GM23248 (cell line): ENCODE results near the gene DMGDH. TPM values are rescaled to one million over a fixed set of nuclear protein-coding genes. Genes with fewer than 3 reads are reported as not detected.

Source experiments
- DNase-seq: peaks from one replicate; pipeline ENCODE4 v3.0.0-alpha.2; 2015
- H2AFZ ChIP-seq: fragments of 200-600 bp; sonication (generic); 2 replicates; pipeline ENCODE4 v1.6.1; 2016; ENCODE audit warnings: antibody characterized with exemption
- H3F3A ChIP-seq: fragments of 200-600 bp; sonication (generic); 2 replicates; pipeline ENCODE4 v1.6.1; 2016; ENCODE audit warnings: mild to moderate bottlenecking, antibody characterized with exemption, mixed run types; ENCODE audit not compliant: insufficient read depth
- H3K27ac ChIP-seq: fragments of 200-600 bp; sonication (generic); 2 replicates; pipeline ENCODE4 v1.5.1; 2016; ENCODE audit warnings: mild to moderate bottlenecking
- H3K27me3 ChIP-seq: fragments of 200-600 bp; sonication (generic); replicated peaks from 2 replicates; pipeline ENCODE4 v1.6.1; 2016; ENCODE audit warnings: mild to moderate bottlenecking; ENCODE audit not compliant: insufficient read depth
- H3K36me3 ChIP-seq: fragments of 200-600 bp; sonication (generic); 2 replicates; pipeline ENCODE4 v1.6.1; 2016; ENCODE audit warnings: low read depth, mild to moderate bottlenecking
- H3K4me1 ChIP-seq: fragments of 200-600 bp; sonication (generic); 2 replicates; pipeline ENCODE4 v1.6.1; 2016; ENCODE audit warnings: mild to moderate bottlenecking; ENCODE audit not compliant: insufficient read depth
- H3K4me2 ChIP-seq: fragments of 200-600 bp; sonication (generic); one replicate; pipeline ENCODE4 v1.6.1; 2016; ENCODE audit warnings: mild to moderate bottlenecking; ENCODE audit not compliant: unreplicated experiment
- H3K4me3 ChIP-seq: fragments of 200-600 bp; sonication (generic); 2 replicates; pipeline ENCODE4 v1.5.1; 2016; ENCODE audit warnings: mild to moderate bottlenecking
- H3K79me2 ChIP-seq: fragments of 200-600 bp; sonication (generic); 2 replicates; pipeline ENCODE4 v1.6.1; 2016; ENCODE audit warnings: mild to moderate bottlenecking; ENCODE audit not compliant: insufficient read depth
- H3K9ac ChIP-seq: fragments of 200-600 bp; sonication (generic); 2 replicates; pipeline ENCODE4 v1.6.1; 2016; ENCODE audit warnings: mild to moderate bottlenecking
- H3K9me2 ChIP-seq: fragments of 200-600 bp; sonication (generic); 2 replicates; pipeline ENCODE4 v1.6.1; 2016; ENCODE audit warnings: mixed run types, mild to moderate bottlenecking, moderate library complexity; ENCODE audit not compliant: insufficient read depth
- H3K9me3 ChIP-seq: fragments of 200-600 bp; sonication (generic); one replicate; pipeline ENCODE4 v1.6.1; 2017; ENCODE audit warnings: low read depth
- H4K20me1 ChIP-seq: fragments of 200-600 bp; sonication (generic); 2 replicates; pipeline ENCODE4 v1.6.0; 2016; ENCODE audit not compliant: insufficient read depth
- EZH2 ChIP-seq: fragments of 200-600 bp; sonication (generic); IDR thresholded peaks from 2 replicates; pipeline ENCODE4 v1.6.1; 2018; ENCODE audit warnings: antibody characterized with exemption, mild to moderate bottlenecking; ENCODE audit not compliant: insufficient read depth, poor library complexity, severe bottlenecking
- EZH2phosphoT487 ChIP-seq: fragments of 200-600 bp; sonication (generic); IDR thresholded peaks from 2 replicates; pipeline ENCODE4 v1.6.1; 2018; ENCODE audit warnings: antibody characterized with exemption, moderate library complexity, mild to moderate bottlenecking, low read depth; ENCODE audit not compliant: insufficient read depth
- WGBS, 2 experiments: methylation state at CpG; one replicate each; pipeline ENCODE4 v1.1.6; 2015 to 2017; ENCODE audit warnings: low lambda C conversion rate in 2 of 2, low coverage in 1 of 2; ENCODE audit errors: missing lambda C conversion rate in 2 of 2; 5-methylcytosine and 5-hydroxymethylcytosine counted together
- in situ Hi-C: fragments of 300-500 bp; cut with MboI; formaldehyde crosslinking; loops from 2 replicates; pipeline ENCODE4 v1.15.0; 2020
- polyA plus RNA-seq: library from polyadenylated mRNA; unstranded; fragments of >200 nt; fragmentation: Nextera tagmentation; extraction: Ambion mirVana; gene quantifications from 2 replicates; pipeline ENCODE4 v1.2.1, GENCODE V29; 2016
- total RNA-seq: library from RNA; depleted of rRNA; stranded (reverse); fragments of >200 nt; shearing (Covaris generic); gene quantifications from 2 replicates; pipeline ENCODE4 v1.2.3, GENCODE V29; 2014

Gene DMGDH
- total and polyA plus RNA-seq, 2 experiments from 2014 or later, result 1.5 to 1.6 TPM

DNA sequence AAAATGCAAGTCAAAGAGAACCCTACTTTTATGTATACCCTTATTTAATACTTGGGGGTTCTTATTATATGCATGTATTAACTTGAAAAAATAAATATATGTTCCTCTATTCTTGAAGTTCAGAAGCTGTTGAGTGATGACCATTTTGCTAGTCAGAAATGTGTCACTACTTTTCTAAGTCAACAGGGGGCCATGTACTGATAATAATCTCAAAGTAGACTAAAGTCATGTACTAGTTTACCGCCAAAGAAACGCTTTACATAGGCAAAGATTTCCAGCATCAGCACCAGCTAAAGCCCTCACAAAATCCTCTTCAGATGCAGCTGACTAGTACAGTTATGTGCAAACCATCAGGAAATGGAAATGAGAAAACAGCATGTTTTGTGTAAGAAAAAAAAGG lies 36.4 kb upstream of the DMGDH start:
- no peak overlapping the region for H3K4me3 ChIP-seq
- no peaks in the 10 kb centered on the region for H3K4me1 ChIP-seq
- in situ Hi-C loops, result no loop called here
- H3F3A ChIP-seq, result 0 out of 2 replicates have a peak, but pooled peaks cover 6% of the 10 kb centered on the region
- no peak overlapping the region for H3K27ac ChIP-seq
- 97% methylated on average over 2 of the region's 2 CpGs for WGBS, 2 experiments
- H3K9me2 ChIP-seq, result no peaks in the 10 kb centered on the region
- H3K36me3 ChIP-seq, result no peaks in the 10 kb centered on the region
- H4K20me1 ChIP-seq, result no peaks in the 10 kb centered on the region
- no peak overlapping the region for H2AFZ ChIP-seq
- H3K27me3 ChIP-seq, result no peaks in the 10 kb centered on the region
- H3K79me2 ChIP-seq, result no peaks in the 10 kb centered on the region
- DNase-seq, result no peak
- no peak overlapping the region for H3K4me2 ChIP-seq
- H3K9ac ChIP-seq, result no peak overlapping the region
- no peaks in the 10 kb centered on the region for H3K9me3 ChIP-seq
- TF ChIP-seq EZH2phosphoT487, result no peak
- TF ChIP-seq EZH2, result no peak

DNA sequence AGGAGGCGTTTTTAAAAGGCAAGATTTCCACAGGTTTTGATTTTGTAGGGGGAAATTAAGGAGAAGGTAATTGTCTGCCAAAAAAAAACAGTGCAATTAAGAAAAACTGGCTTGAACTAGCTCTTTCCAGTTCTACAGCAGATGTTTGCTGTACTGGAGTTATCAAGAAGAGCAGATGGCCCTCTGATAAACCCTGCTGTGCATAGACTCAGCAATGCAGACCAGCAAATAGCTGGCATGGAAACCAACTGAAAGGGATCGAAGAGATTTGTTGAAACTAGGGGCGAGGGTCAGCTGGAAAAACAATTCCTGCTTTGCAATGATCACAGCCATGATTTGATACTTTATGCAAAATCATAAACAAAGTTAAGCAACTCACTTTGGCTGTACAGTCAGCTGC lies 24.3 kb upstream of the DMGDH start:
- no peaks in the 10 kb centered on the region for H3K79me2 ChIP-seq
- H3K4me3 ChIP-seq, result no peak overlapping the region
- no peaks in the 10 kb centered on the region for H3K4me1 ChIP-seq
- no peak for DNase-seq
- H3K9me3 ChIP-seq, result no peaks in the 10 kb centered on the region
- no peak overlapping the region for H2AFZ ChIP-seq
- H4K20me1 ChIP-seq, result no peaks in the 10 kb centered on the region
- H3K36me3 ChIP-seq, result no peaks in the 10 kb centered on the region
- H3K9ac ChIP-seq, result no peak overlapping the region
- H3K27me3 ChIP-seq, result no peaks in the 10 kb centered on the region
- no peak overlapping the region for H3K4me2 ChIP-seq
- no peaks in the 10 kb centered on the region for H3K9me2 ChIP-seq
- in situ Hi-C loops, result no loop called here
- no peaks in the 10 kb centered on the region for H3F3A ChIP-seq
- WGBS, 2 experiments, result 64 to 71% methylated on average over 3 of the region's 3 CpGs
- TF ChIP-seq EZH2phosphoT487 (no peak), EZH2 (no peak)
- H3K27ac ChIP-seq, result no peak overlapping the region

DNA sequence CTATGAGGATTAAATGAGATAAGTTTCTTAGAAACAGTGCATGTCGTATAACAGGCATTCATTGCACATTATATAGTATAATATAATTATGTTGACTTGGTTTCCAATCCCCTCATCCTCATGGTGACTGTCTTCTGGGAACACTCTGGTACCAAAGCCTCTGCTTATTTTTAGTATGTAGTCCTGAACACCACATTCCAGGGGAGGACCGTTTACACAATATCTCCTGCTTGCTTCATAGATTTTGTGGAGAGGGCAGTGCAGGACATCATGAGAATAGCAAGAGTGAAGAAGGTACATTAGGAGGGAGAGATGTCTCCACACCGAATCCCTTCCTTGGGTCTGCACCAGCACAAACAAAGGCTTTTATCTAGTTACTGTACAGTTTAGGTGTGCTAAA lies 21.6 kb upstream of the DMGDH start:
- H3F3A ChIP-seq, result no peaks in the 10 kb centered on the region
- no peaks in the 10 kb centered on the region for H3K79me2 ChIP-seq
- no peaks in the 10 kb centered on the region for H3K27me3 ChIP-seq
- H4K20me1 ChIP-seq, result no peaks in the 10 kb centered on the region
- no peaks in the 10 kb centered on the region for H3K4me1 ChIP-seq
- TF ChIP-seq EZH2phosphoT487 (no peak), EZH2 (no peak)
- H2AFZ ChIP-seq, result no peak overlapping the region
- in situ Hi-C loops, result no loop called here
- H3K4me2 ChIP-seq, result no peak overlapping the region
- H3K9me2 ChIP-seq, result no peaks in the 10 kb centered on the region
- no peak overlapping the region for H3K27ac ChIP-seq
- no peak overlapping the region for H3K9ac ChIP-seq
- no peaks in the 10 kb centered on the region for H3K36me3 ChIP-seq
- H3K9me3 ChIP-seq, result no peaks in the 10 kb centered on the region
- WGBS, 2 experiments, result 68% methylated on average over 3 of the region's 3 CpGs
- no peak for DNase-seq
- no peak overlapping the region for H3K4me3 ChIP-seq

DNA sequence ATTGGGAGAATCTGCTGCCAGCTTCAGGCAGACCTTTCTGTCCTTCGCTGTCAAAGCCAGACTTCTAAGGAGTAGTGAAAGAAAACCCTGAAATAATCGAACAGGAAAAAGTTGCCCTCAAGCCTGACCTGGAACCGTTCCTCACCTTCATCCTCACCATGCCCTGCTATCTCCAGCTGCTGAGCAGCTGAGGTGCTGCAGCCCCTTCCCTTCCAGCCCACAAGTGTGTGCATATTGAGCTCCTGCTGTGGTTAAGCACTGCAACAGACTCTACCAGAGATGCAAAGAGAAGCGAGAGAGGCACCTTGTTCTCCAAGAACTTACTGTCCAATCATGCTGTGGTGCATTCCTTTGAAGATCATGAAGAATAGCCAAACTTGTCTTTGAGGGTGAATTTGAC lies 19.0 kb upstream of the DMGDH start:
- no peak for DNase-seq
- in situ Hi-C loops, result no loop called here
- WGBS, 2 experiments, result 76 to 77% methylated on average over 4 of the region's 4 CpGs

DNA sequence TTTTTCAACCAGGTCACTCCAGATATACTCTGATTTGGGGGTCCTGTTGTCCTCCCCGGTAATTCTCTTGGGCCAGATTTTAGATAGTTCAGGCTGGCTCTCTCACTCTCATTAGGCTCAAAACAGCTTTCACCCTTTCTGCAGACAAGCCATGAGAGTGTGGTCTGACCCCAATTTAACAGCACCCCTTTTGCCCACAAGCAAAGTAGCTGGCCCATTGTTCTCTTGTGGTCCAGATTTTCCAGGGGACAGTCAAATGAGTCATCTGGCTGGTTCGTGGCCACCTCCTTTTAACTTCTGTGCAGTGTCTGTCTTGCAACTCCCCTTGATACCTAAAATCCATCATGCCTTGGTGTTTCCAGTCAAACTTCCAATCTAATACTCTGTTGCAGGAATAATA lies 16.6 kb upstream of the DMGDH start:
- H3K36me3 ChIP-seq, result no peaks in the 10 kb centered on the region
- in situ Hi-C loops, result no loop called here
- TF ChIP-seq EZH2phosphoT487, result no peak
- TF ChIP-seq EZH2, result no peak
- no peak for DNase-seq
- H3K4me3 ChIP-seq, result no peak overlapping the region
- H3K9me3 ChIP-seq, result no peaks in the 10 kb centered on the region
- H3F3A ChIP-seq, result no peaks in the 10 kb centered on the region
- H4K20me1 ChIP-seq, result no peaks in the 10 kb centered on the region
- no peaks in the 10 kb centered on the region for H3K9me2 ChIP-seq
- no peak overlapping the region for H3K27ac ChIP-seq
- no peaks in the 10 kb centered on the region for H3K79me2 ChIP-seq
- H3K9ac ChIP-seq, result no peak overlapping the region
- WGBS, 2 experiments, result 60 to 67% methylated on average over 2 of the region's 2 CpGs
- no peak overlapping the region for H2AFZ ChIP-seq
- H3K27me3 ChIP-seq, result no peaks in the 10 kb centered on the region
- H3K4me2 ChIP-seq, result no peak overlapping the region
- H3K4me1 ChIP-seq, result no peaks in the 10 kb centered on the region

More for the DNA sequence above, 19.0 kb upstream of the DMGDH start:
- Histone ChIP-seq H3K4me3 (no peak overlapping the region), H3K4me2 (no peak overlapping the region), H3K79me2 (no peaks in the 10 kb centered on the region), H3K9ac (no peak overlapping the region), H3K36me3 (no peaks in the 10 kb centered on the region), H3K27me3 (no peaks in the 10 kb centered on the region), H4K20me1 (no peaks in the 10 kb centered on the region), H3K27ac (no peak overlapping the region), H3K9me3 (no peaks in the 10 kb centered on the region), H3K4me1 (no peaks in the 10 kb centered on the region), H2AFZ (no peak overlapping the region), H3F3A (no peaks in the 10 kb centered on the region), H3K9me2 (no peaks in the 10 kb centered on the region)
- no peak for TF ChIP-seq EZH2phosphoT487
- TF ChIP-seq EZH2, result no peak
